Measurements from ENCODE around the gene CRYBB3. TPM values are rescaled to one million over a fixed set of nuclear protein-coding genes. Genes with fewer than 3 reads are reported as not detected.
"Not testable (repeated sequence)": the region's sequence is repeated elsewhere in the genome, so short reads cannot be mapped to it uniquely, and the experiment has no call there.

The CRYBB3 gene
- total and polyA plus RNA-seq, 2 donors (not counting 3 experiments of a cell fraction or from before 2014, with no cell fraction given) = 0.59 to 1.2 TPM

DNA sequence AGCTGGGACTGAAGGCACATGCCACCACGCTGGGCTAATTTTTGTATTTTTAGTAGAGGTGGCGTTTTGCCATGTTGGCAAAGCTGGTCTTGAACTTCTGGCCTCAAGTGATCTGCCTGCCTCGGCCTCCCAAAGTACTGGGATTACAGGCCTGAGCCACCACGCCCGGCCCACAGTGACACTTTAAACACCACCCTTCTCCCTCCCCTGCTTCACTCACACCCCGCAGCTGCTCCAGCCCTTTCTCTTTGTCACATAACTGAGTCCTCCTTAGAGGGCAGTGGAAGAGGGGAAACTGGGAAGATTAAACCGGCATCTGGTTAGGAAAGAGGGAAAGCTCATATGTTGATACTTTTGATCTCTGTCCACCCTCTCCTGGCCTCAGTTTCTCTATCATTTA, 4.9 kb downstream of the CRYBB3 start:
- DNase-seq (ENCODE audit: low read depth, low spot score); BruUV-seq (replicated peaks); dilution Hi-C loops (cut with MboI; ENCODE audit: extremely low pct_ligation_motif_present, low sequenced_read_pairs); H3K4me2 ChIP-seq (ENCODE audit: insufficient read depth, low read length); H3K36me3 ChIP-seq (ENCODE audit: control insufficient read depth in 2 of 2, extremely low read depth in 1 of 2, insufficient read depth in 2 of 2, low read length in 2 of 2); H3K9me3 ChIP-seq (replicated peaks; ENCODE audit: control insufficient read depth, insufficient read depth, low read length); H3K79me2 ChIP-seq (ENCODE audit: control insufficient read depth, insufficient read depth, low read length); H3K9me1 ChIP-seq (replicated peaks; ENCODE audit: control insufficient read depth, extremely low read depth, insufficient read depth, low read length); H4K20me1 ChIP-seq (replicated peaks; ENCODE audit: control insufficient read depth, extremely low read depth, insufficient read depth, low read length); CTCF ChIA-PET; POLR2A ChIA-PET; H3K4me3 ChIP-seq (replicated peaks in 1 of 3; ENCODE audit: insufficient read depth in 1 of 3, low read depth in 1 of 3, low read length in 3 of 3); H3K9ac ChIP-seq (replicated peaks; ENCODE audit: extremely low read depth, insufficient read depth, low read length); H3K27ac ChIP-seq (ENCODE audit: insufficient read depth, low read depth, low read length); H3K4me1 ChIP-seq (ENCODE audit: control insufficient read depth, extremely low read depth, insufficient read depth, low read length); H2AFZ ChIP-seq (ENCODE audit: low read depth, low read length); FAIRE-seq; intact Hi-C loops (cut with micrococcal nuclease); H3K27me3 ChIP-seq (ENCODE audit: control insufficient read depth in 2 of 2, insufficient read depth in 2 of 2, low read length in 2 of 2): not testable (repeated sequence)

DNA sequence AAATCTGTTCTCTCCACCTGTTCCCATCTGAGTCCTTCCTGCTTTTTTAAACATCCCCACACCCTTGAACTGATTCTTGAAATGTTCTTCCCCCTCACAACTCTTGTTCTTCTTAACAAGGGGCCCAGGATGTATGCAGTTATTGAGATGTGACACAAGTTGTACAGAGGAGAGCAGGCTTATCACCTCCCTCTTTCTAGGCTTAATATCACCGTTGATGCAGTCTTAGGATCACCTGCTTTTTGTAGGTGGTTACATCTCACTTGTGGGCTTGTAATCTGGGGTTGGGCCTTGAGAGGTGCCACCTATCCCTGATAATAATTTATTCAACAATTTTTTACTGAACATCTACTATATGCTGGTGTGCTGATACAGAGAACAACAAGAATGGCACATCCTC, 6.2 kb downstream of the CRYBB3 start:
- Histone ChIP-seq H3K9me1 (replicated peaks; ENCODE audit: control insufficient read depth, extremely low read depth, insufficient read depth, low read length) (no peaks in the 10 kb centered on the region), H3K4me1 (ENCODE audit: control insufficient read depth, extremely low read depth, insufficient read depth, low read length) (no peaks in the 10 kb centered on the region), H3K27me3 (ENCODE audit: control insufficient read depth in 2 of 2, insufficient read depth in 2 of 2, low read length in 2 of 2) (no peaks in the 10 kb centered on the region), H3K4me2 (ENCODE audit: insufficient read depth, low read length) (no peak overlapping the region), H3K9ac (replicated peaks; ENCODE audit: extremely low read depth, insufficient read depth, low read length) (no peak overlapping the region), H3K79me2 (ENCODE audit: control insufficient read depth, insufficient read depth, low read length) (no peaks in the 10 kb centered on the region), H2AFZ (ENCODE audit: low read depth, low read length) (no peak overlapping the region), H3K36me3 (ENCODE audit: control insufficient read depth in 2 of 2, extremely low read depth in 1 of 2, insufficient read depth in 2 of 2, low read length in 2 of 2) (peaks cover 0 to 5% of the 10 kb centered on the region in 2 experiments), H3K4me3 (replicated peaks in 1 of 3; ENCODE audit: insufficient read depth in 1 of 3, low read depth in 1 of 3, low read length in 3 of 3) (no peak overlapping the region), H3K27ac (ENCODE audit: insufficient read depth, low read depth, low read length) (no peak overlapping the region), H4K20me1 (replicated peaks; ENCODE audit: control insufficient read depth, extremely low read depth, insufficient read depth, low read length) (no peaks in the 10 kb centered on the region), H3K9me3 (replicated peaks; ENCODE audit: control insufficient read depth, insufficient read depth, low read length) (no peaks in the 10 kb centered on the region)
- no TSS peak for BruUV-seq (replicated peaks)
- CTCF ChIA-PET = no interaction called here
- no peak for DNase-seq (ENCODE audit: low read depth, low spot score)
- no peak for TF ChIP-seq MYC (IDR thresholded peaks at IDR 0.05; ENCODE audit: low read depth, low read length)
- TF ChIP-seq FOS (IDR thresholded peaks at IDR 0.05; ENCODE audit: borderline replicate concordance, insufficient read depth, low read length) = no peak
- TF ChIP-seq GATA2 (IDR thresholded peaks at IDR 0.05; ENCODE audit: insufficient read depth, insufficient read length, low read depth, low read length) = no peak
- TF ChIP-seq, protein P1, sequence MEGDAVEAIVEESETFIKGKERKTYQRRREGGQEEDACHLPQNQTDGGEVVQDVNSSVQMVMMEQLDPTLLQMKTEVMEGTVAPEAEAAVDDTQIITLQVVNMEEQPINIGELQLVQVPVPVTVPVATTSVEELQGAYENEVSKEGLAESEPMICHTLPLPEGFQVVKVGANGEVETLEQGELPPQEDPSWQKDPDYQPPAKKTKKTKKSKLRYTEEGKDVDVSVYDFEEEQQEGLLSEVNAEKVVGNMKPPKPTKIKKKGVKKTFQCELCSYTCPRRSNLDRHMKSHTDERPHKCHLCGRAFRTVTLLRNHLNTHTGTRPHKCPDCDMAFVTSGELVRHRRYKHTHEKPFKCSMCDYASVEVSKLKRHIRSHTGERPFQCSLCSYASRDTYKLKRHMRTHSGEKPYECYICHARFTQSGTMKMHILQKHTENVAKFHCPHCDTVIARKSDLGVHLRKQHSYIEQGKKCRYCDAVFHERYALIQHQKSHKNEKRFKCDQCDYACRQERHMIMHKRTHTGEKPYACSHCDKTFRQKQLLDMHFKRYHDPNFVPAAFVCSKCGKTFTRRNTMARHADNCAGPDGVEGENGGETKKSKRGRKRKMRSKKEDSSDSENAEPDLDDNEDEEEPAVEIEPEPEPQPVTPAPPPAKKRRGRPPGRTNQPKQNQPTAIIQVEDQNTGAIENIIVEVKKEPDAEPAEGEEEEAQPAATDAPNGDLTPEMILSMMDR (IDR thresholded peaks at IDR 0.05; ENCODE audit: extremely low read depth in 1 of 2, insufficient read depth in 1 of 2, low read depth in 1 of 2, low read length in 2 of 2) = no peak
- TF ChIP-seq JUN (IDR thresholded peaks at IDR 0.05; ENCODE audit: borderline replicate concordance, insufficient read depth, insufficient read length, low read depth) = no peak
- no peak for TF ChIP-seq POLR2A (IDR thresholded peaks at IDR 0.05; ENCODE audit: low read depth, low read length)
- no peak for TF ChIP-seq POLR2AphosphoS5 (IDR thresholded peaks at IDR 0.05; ENCODE audit: insufficient read depth, low read depth, low read length)
- TF ChIP-seq EZH2 (IDR thresholded peaks at IDR 0.05; ENCODE audit: borderline replicate concordance, low read depth, low read length, severe bottlenecking) = no peak
- TF ChIP-seq MAX (IDR thresholded peaks at IDR 0.05; ENCODE audit: insufficient read depth, insufficient read length) = no peak
- FAIRE-seq = no peak
- POLR2A ChIA-PET = no interaction called here
- dilution Hi-C loops (cut with MboI; ENCODE audit: extremely low pct_ligation_motif_present, low sequenced_read_pairs) (no loop called here), intact Hi-C loops (cut with micrococcal nuclease) (no loop called here)

Data from endothelial cell of umbilical vein (primary cell).